ENCODE data around the gene ATP8B4.

Gene ATP8B4

DNA sequence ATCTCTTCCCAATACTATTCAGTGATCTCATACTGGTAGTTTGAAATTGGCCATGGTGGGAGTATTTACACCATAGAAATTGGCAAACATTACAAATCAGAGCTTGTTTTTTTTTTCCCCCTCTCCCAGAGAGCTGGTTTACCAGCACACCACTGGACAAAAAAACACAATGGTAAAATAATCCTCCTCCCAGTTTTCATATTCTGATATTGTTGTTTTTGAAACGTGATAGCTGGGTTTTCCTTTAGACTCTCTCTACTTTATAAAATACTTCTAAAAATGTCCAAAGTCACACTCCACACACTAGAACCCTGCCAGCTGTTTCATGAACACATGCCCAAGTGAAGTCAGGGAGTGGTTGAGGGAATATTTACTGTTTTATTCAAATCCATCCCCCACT lies 310.7 kb downstream of the ATP8B4 start:
- TF ChIP-seq, protein P1, sequence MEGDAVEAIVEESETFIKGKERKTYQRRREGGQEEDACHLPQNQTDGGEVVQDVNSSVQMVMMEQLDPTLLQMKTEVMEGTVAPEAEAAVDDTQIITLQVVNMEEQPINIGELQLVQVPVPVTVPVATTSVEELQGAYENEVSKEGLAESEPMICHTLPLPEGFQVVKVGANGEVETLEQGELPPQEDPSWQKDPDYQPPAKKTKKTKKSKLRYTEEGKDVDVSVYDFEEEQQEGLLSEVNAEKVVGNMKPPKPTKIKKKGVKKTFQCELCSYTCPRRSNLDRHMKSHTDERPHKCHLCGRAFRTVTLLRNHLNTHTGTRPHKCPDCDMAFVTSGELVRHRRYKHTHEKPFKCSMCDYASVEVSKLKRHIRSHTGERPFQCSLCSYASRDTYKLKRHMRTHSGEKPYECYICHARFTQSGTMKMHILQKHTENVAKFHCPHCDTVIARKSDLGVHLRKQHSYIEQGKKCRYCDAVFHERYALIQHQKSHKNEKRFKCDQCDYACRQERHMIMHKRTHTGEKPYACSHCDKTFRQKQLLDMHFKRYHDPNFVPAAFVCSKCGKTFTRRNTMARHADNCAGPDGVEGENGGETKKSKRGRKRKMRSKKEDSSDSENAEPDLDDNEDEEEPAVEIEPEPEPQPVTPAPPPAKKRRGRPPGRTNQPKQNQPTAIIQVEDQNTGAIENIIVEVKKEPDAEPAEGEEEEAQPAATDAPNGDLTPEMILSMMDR (IDR thresholded peaks at IDR 0.05; ENCODE audit: poor library complexity, severe bottlenecking): no peak
- no peaks in the 10 kb centered on the region for H3K9me3 ChIP-seq (ENCODE audit: severe bottlenecking)
- no peaks in the 10 kb centered on the region for H3K36me3 ChIP-seq (ENCODE audit: low read depth)
- no peak for DNase-seq (ENCODE audit: low spot score)
- H3K4me3 ChIP-seq (ENCODE audit: severe bottlenecking): no peak overlapping the region
- no peak for ATAC-seq (ENCODE audit: low read depth)
- H3K27me3 ChIP-seq (ENCODE audit: insufficient read depth, poor library complexity, severe bottlenecking): no peaks in the 10 kb centered on the region
- no peaks in the 10 kb centered on the region for H3K4me1 ChIP-seq (ENCODE audit: insufficient read depth, poor library complexity, severe bottlenecking)
- H3K27ac ChIP-seq (ENCODE audit: poor library complexity, severe bottlenecking): no peak overlapping the region
